GDM1 (cell line): Measurements from ENCODE around the gene CGNL1.

Experiments
- DNase-seq: peaks from one replicate; lab custom pipeline; 2025; lab: John Stamatoyannopoulos, UW

Gene CGNL1

GRCh38 chr15:57500979-57501576, 124.8 kb downstream of the CGNL1 start:
- DNase-seq, result no peak

GRCh38 chr15:57502116-57502515, 125.8 kb downstream of the CGNL1 start:
- no peak for DNase-seq

GRCh38 chr15:57503051-57503702, 126.9 kb downstream of the CGNL1 start:
- no peak for DNase-seq

- DNase-seq, result no peak
Observed at GRCh38 chr15:57503911-57504598, 127.8 kb downstream of the CGNL1 start.

GRCh38 chr15:57504599-57504940, 128.3 kb downstream of the CGNL1 start:
- no peak for DNase-seq

- no peak for DNase-seq
Observed at GRCh38 chr15:57505056-57505715, 128.9 kb downstream of the CGNL1 start.

GRCh38 chr15:57505949-57506391, 129.7 kb downstream of the CGNL1 start:
- no peak for DNase-seq

- no peak for DNase-seq
Observed at GRCh38 chr15:57506422-57506821, 130.1 kb downstream of the CGNL1 start.

- DNase-seq, result no peak
Observed at GRCh38 chr15:57507111-57507510, 130.8 kb downstream of the CGNL1 start.

- no peak for DNase-seq
Observed at GRCh38 chr15:57509126-57509525, 132.8 kb downstream of the CGNL1 start.

- DNase-seq, result no peak
Observed at GRCh38 chr15:57509965-57510364, 133.7 kb downstream of the CGNL1 start.

- no peak for DNase-seq
Observed at GRCh38 chr15:57510647-57511046, 134.3 kb downstream of the CGNL1 start.

- DNase-seq, result no peak
Observed at GRCh38 chr15:57516327-57517029, 140.2 kb downstream of the CGNL1 start.

- no peak for DNase-seq
Observed at GRCh38 chr15:57517030-57517671, 140.8 kb downstream of the CGNL1 start.

- DNase-seq, result no peak
Observed at GRCh38 chr15:57518779-57519405, 142.6 kb downstream of the CGNL1 start.

GRCh38 chr15:57519806-57520205, 143.5 kb downstream of the CGNL1 start:
- no peak for DNase-seq

GRCh38 chr15:57521503-57521902, 145.2 kb downstream of the CGNL1 start:
- no peak for DNase-seq

- no peak for DNase-seq
Observed at GRCh38 chr15:57522148-57522547, 145.8 kb downstream of the CGNL1 start.

- DNase-seq, result no peak
Observed at GRCh38 chr15:57525581-57525980, 149.3 kb downstream of the CGNL1 start.

GRCh38 chr15:57526076-57526475, 149.8 kb downstream of the CGNL1 start:
- no peak for DNase-seq

- DNase-seq, result no peak
Observed at GRCh38 chr15:57526615-57527014, 150.3 kb downstream of the CGNL1 start.
